ENCODE measurements around the gene DNAJC12.
"Not testable (repeated sequence)": the region's sequence is repeated elsewhere in the genome, so short reads cannot be mapped to it uniquely, and the experiment has no call there.

Gene DNAJC12

GRCh38 chr10:67839951-67840350 lies 2.0 kb upstream of the DNAJC12 start:
- DNase-seq (ENCODE audit: low read depth), result no peak

- DNase-seq (ENCODE audit: low read depth), result not testable (repeated sequence)
Measured at GRCh38 chr10:67839511-67839910, 1.5 kb upstream of the DNAJC12 start.

GRCh38 chr10:67836972-67837371 lies 1.0 kb downstream of the DNAJC12 start:
- DNase-seq (ENCODE audit: low read depth), result no peak

GRCh38 chr10:67836488-67836887 lies 1.5 kb downstream of the DNAJC12 start:
- no peak for DNase-seq (ENCODE audit: low read depth)

- DNase-seq (ENCODE audit: low read depth), result not testable (repeated sequence)
Measured at GRCh38 chr10:67835541-67836394, 2.2 kb downstream of the DNAJC12 start.

- DNase-seq (ENCODE audit: low read depth), result no peak
Measured at GRCh38 chr10:67834375-67834774, 3.6 kb downstream of the DNAJC12 start.

- DNase-seq (ENCODE audit: low read depth), result no peak
Measured at GRCh38 chr10:67827811-67828210, 10.2 kb downstream of the DNAJC12 start.

GRCh38 chr10:67819768-67820204 lies 18.2 kb downstream of the DNAJC12 start:
- DNase-seq (ENCODE audit: low read depth), result no peak

- no peak for DNase-seq (ENCODE audit: low read depth)
Measured at GRCh38 chr10:67818323-67818722, 19.7 kb downstream of the DNAJC12 start.

GRCh38 chr10:67816719-67817118 lies 21.3 kb downstream of the DNAJC12 start:
- DNase-seq (ENCODE audit: low read depth), result no peak

GRCh38 chr10:67815571-67816059 lies 22.4 kb downstream of the DNAJC12 start:
- no peak for DNase-seq (ENCODE audit: low read depth)

GRCh38 chr10:67812007-67812406 lies 26.0 kb downstream of the DNAJC12 start:
- no peak for DNase-seq (ENCODE audit: low read depth)

- no peak for DNase-seq (ENCODE audit: low read depth)
Measured at GRCh38 chr10:67809107-67809506, 28.9 kb downstream of the DNAJC12 start.

GRCh38 chr10:67808704-67809103 lies 29.3 kb downstream of the DNAJC12 start:
- DNase-seq (ENCODE audit: low read depth), result no peak

GRCh38 chr10:67807855-67808456 lies 30.0 kb downstream of the DNAJC12 start:
- DNase-seq (ENCODE audit: low read depth), result no peak

GRCh38 chr10:67804395-67804678 lies 33.7 kb downstream of the DNAJC12 start:
- no peak for DNase-seq (ENCODE audit: low read depth)

GRCh38 chr10:67803588-67804394 lies 34.2 kb downstream of the DNAJC12 start:
- no peak for DNase-seq (ENCODE audit: low read depth)

GRCh38 chr10:67802767-67803538 lies 35.0 kb downstream of the DNAJC12 start:
- DNase-seq (ENCODE audit: low read depth), result no peak

GRCh38 chr10:67801118-67801517 lies 36.9 kb downstream of the DNAJC12 start:
- DNase-seq (ENCODE audit: low read depth), result no peak

GRCh38 chr10:67794909-67795460 lies 43.0 kb downstream of the DNAJC12 start:
- no peak for DNase-seq (ENCODE audit: low read depth)

- no peak for DNase-seq (ENCODE audit: low read depth)
Measured at GRCh38 chr10:67794256-67794655, 43.7 kb downstream of the DNAJC12 start.

GRCh38 chr10:67793313-67793712 lies 44.7 kb downstream of the DNAJC12 start:
- DNase-seq (ENCODE audit: low read depth), result no peak
